GM12872 (cell line): ENCODE measurements around the gene GCA.

Source experiments
- CTCF ChIP-seq: IDR thresholded peaks from 3 replicates; pipeline ENCODE4 v1.5.1; 2011; ENCODE audit warnings: low read depth, mild to moderate bottlenecking, low read length, moderate library complexity; ENCODE audit not compliant: insufficient read depth

Gene GCA

GRCh38 chr2:162305901-162306300 is 38.0 kb upstream of the GCA start:
- TF ChIP-seq CTCF, result no peak

- TF ChIP-seq CTCF, result no peak
Measured at GRCh38 chr2:162308747-162309503, 35.0 kb upstream of the GCA start.

- no peak for TF ChIP-seq CTCF
Measured at GRCh38 chr2:162312853-162313252, 31.1 kb upstream of the GCA start.

- TF ChIP-seq CTCF, result no peak
Measured at GRCh38 chr2:162315938-162316337, 28.0 kb upstream of the GCA start.

GRCh38 chr2:162316590-162316989 is 27.3 kb upstream of the GCA start:
- TF ChIP-seq CTCF, result no peak

- no peak for TF ChIP-seq CTCF
Measured at GRCh38 chr2:162317058-162317742, 26.7 kb upstream of the GCA start.

- no peak for TF ChIP-seq CTCF
Measured at GRCh38 chr2:162317861-162318327, 26.0 kb upstream of the GCA start.
